Subcutaneous preadipocyte (primary cell): ENCODE data around the gene MFAP4. TPM values are rescaled to one million over a fixed set of nuclear protein-coding genes. Genes with fewer than 3 reads are reported as not detected.

ENCODE experiments used
- small RNA-seq: library from RNA; depleted of rRNA; stranded (forward); fragments of <200 nt; gene quantifications from one replicate; pipeline ENCODE3, GENCODE V24; 2012
- total RNA-seq: library from RNA; depleted of rRNA; stranded (reverse); fragments of >200 nt; gene quantifications from 2 replicates; pipeline ENCODE4 v1.2.3, GENCODE V29; 2012

Gene MFAP4
- 1.2 and 3.7 TPM in 2 replicates for total RNA-seq

GRCh38 chr17:19386974-19387920 is at the start of gene MFAP4:
Gene MFAP4 (minus strand): TSS chr17:19387190. CDS start chr17:19387155, 35 bp downstream.

GRCh38 chr17:19410875-19411620 is 24.1 kb upstream of the MFAP4 start, which contains the start of gene RNF112:
Gene RNF112 (plus strand): TSS chr17:19411232. CDS start chr17:19411409, 177 bp downstream.

DNA sequence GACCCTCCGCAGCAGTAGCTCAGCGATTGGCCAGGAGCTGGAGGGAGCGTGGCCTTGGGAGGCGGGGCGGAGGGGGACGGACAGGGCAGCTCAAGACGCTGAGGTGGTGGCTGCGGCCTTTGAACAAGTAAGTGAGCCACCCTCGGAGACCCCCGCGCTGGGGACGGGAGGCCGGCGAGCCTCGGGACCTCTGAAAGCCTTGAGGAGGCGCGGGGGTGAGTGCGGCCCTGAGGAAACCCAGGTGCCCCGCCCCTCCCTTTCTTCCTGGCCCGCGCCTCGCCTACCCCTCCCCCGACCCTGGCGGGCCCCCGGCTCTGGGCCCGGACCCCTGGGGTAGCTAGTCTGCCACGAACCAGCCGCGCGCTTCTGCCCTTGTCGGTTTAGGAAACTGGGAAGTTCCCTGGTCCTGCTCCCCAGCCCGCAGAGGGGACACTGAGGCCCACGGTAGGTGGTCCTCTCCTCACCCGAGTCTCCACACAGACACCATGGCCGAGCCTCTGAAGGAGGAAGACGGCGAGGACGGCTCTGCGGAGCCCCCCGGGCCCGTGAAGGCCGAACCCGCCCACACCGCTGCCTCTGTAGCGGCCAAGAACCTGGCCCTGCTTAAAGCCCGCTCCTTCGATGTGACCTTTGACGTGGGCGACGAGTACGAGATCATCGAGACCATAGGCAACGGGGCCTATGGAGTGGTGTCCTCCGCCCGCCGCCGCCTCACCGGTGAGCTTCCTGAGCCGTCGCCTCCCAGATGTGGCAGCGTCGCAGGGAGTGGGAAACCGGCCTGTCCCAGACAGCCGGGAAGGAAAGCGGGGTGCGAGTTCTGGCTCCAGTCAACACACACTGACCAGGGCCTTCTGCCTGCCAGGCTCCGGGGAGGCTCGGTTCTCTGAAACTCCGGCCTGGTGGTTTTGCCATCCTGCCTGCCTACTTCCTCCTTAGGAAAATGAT is 8.3 kb downstream of the MFAP4 start, which contains the start of gene MAPK7:
Gene MAPK7, plus strand, starts transcription at position 83 of the 945 bp plus-strand sequence. Its CDS starts 403 bp downstream, at position 486.

GRCh38 chr17:19362277-19363113 is 24.5 kb downstream of the MFAP4 start, which contains the start of gene B9D1:
Gene B9D1 (minus strand): TSS chr17:19362723. CDS start chr17:19362569, 154 bp downstream.

Small RNAs within 50 kb of the gene (small RNA-seq; reads per million reads assigned to genes)
- gene MIR1180 = 0.96 reads per million, percentile 56 among the genes with 10 or more reads in this experiment
- gene RF00537 = not detected

Other genes with a start within 250 kb of the MFAP4 start
- gene EPN2, start 149.8 kb downstream of the MFAP4 start, total RNA-seq = 29.8 and 57.3 TPM in 2 replicates
- gene B9D1, start 24.5 kb downstream of the MFAP4 start, total RNA-seq = 18.6 and 23.9 TPM in 2 replicates
- gene MAPK7, start 8.7 kb downstream of the MFAP4 start, total RNA-seq = 14.9 and 17.6 TPM in 2 replicates
- gene RNF112, start 24.0 kb upstream of the MFAP4 start, total RNA-seq = 1.5 and 1.8 TPM in 2 replicates
- 2.2 and 5.1 TPM in 2 replicates for gene SLC47A1, start 146.7 kb upstream of the MFAP4 start, total RNA-seq